Esophagus muscularis mucosa (tissue), 4 donors: ENCODE results near the gene FBXO7. TPM values are rescaled to one million over a fixed set of nuclear protein-coding genes. Genes with fewer than 3 reads are reported as not detected.

ENCODE experiments used
- DNase-seq: peaks from one replicate; pipeline ENCODE4 v3.0.0-alpha.2; 2017; ENCODE audit errors: extremely low spot score
- H3K27ac ChIP-seq, 4 donors: fragments of 200-600 bp; sonication (generic); replicated peaks in 1 of 4; 1 replicate in 3 of 4; 2 replicates in 1 of 4; pipeline ENCODE4 v1.5.1; 2016 to 2019; ENCODE audit warnings: mild to moderate bottlenecking in 1 of 4
- H3K27me3 ChIP-seq, 4 donors: fragments of 200-600 bp; sonication (generic); one replicate each; pipeline versions ENCODE4 v1.5.1 to v1.6.0; 2016 to 2019
- H3K36me3 ChIP-seq, 4 donors: fragments of 200-600 bp; sonication (generic); one replicate each; pipeline ENCODE4 v1.5.1; 2016 to 2019
- H3K4me1 ChIP-seq, 4 donors: fragments of 200-600 bp; sonication (generic); one replicate each; pipeline ENCODE4 v1.5.1; 2016 to 2019
- H3K4me3 ChIP-seq, 4 donors: fragments of 200-600 bp; sonication (generic); 1 replicate in 2 of 4; 2 replicates in 2 of 4; pipeline ENCODE4 v1.5.1; 2016 to 2019; ENCODE audit warnings: mild to moderate bottlenecking in 4 of 4, moderate library complexity in 1 of 4
- H3K9me3 ChIP-seq, 4 donors: fragments of 200-600 bp; sonication (generic); 1 replicate in 3 of 4; 2 replicates in 1 of 4; pipeline ENCODE4 v1.5.1; 2016 to 2019
- EP300 ChIP-seq: sonication (generic); formaldehyde crosslinking; IDR thresholded peaks from one replicate; pipeline ENCODE4 v1.6.1; 2017; ENCODE audit warnings: antibody characterized with exemption
- POLR2A ChIP-seq: fragments of 450-650 bp; IDR thresholded peaks from one replicate; pipeline ENCODE4 v1.6.1; 2017; ENCODE audit warnings: antibody characterized with exemption, moderate library complexity, mild to moderate bottlenecking, low read depth
- POLR2AphosphoS5 ChIP-seq, 2 donors: sonication (generic); formaldehyde crosslinking; IDR thresholded peaks; one replicate each; pipeline ENCODE4 v1.6.1; 2017; ENCODE audit warnings: antibody characterized with exemption in 2 of 2
- WGBS: methylation state at CpG from one replicate; pipeline ENCODE4 v1.1.5; 2018; 5-methylcytosine and 5-hydroxymethylcytosine counted together
- intact Hi-C: fragments of 100-400 bp; cut with DNase I; formaldehyde crosslinking; loops from one replicate; pipeline ENCODE4 v1.15.1; 2023
- total RNA-seq, 4 donors: library from RNA; depleted of rRNA; stranded (reverse); fragments of >200 nt; gene quantifications; one replicate each; pipeline versions ENCODE4 v1.1.0 to v1.2.1, GENCODE V29; 2016
- TF ChIP-seq, protein P1 (sequence below), 3 experiments: fragments of 200-600 bp in 2 of 3; fragments of 450-650 bp in 1 of 3; sonication (generic) in 2 of 3; IDR thresholded peaks; one replicate each; pipeline ENCODE4 v1.5.1; 2017 to 2019; ENCODE audit warnings: antibody characterized with exemption in 3 of 3, mild to moderate bottlenecking in 2 of 3, moderate library complexity in 1 of 3

Gene FBXO7
- total RNA-seq, 4 donors from 2014 or later: 73.6 to 91.4 (median 83.8) TPM

- Histone ChIP-seq H3K27me3 (no peaks in the 10 kb centered on the region), H3K9me3 (peaks cover 0 to 13% (median 4%) of the 10 kb centered on the region in 4 donors), H3K27ac (no peak overlapping the region), H3K4me1 (no peaks in the 10 kb centered on the region), H3K4me3 (no peak overlapping the region), H3K36me3 (peaks cover 0 to 8% (median 2%) of the 10 kb centered on the region in 4 donors)
- TF ChIP-seq, protein P1, sequence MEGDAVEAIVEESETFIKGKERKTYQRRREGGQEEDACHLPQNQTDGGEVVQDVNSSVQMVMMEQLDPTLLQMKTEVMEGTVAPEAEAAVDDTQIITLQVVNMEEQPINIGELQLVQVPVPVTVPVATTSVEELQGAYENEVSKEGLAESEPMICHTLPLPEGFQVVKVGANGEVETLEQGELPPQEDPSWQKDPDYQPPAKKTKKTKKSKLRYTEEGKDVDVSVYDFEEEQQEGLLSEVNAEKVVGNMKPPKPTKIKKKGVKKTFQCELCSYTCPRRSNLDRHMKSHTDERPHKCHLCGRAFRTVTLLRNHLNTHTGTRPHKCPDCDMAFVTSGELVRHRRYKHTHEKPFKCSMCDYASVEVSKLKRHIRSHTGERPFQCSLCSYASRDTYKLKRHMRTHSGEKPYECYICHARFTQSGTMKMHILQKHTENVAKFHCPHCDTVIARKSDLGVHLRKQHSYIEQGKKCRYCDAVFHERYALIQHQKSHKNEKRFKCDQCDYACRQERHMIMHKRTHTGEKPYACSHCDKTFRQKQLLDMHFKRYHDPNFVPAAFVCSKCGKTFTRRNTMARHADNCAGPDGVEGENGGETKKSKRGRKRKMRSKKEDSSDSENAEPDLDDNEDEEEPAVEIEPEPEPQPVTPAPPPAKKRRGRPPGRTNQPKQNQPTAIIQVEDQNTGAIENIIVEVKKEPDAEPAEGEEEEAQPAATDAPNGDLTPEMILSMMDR (IDR thresholded peaks at IDR 0.05): no peak
- TF ChIP-seq EP300 (no peak), POLR2A (no peak), POLR2AphosphoS5 (IDR thresholded peaks at IDR 0.05) (no peak)
- no peak for DNase-seq
- 66% methylated on average over 5 of the region's 5 CpGs for WGBS
- intact Hi-C loops: no loop called here
Measured at GRCh38 chr22:32522237-32522636, 47.6 kb downstream of the FBXO7 start.

- TF ChIP-seq EP300: no peak
- TF ChIP-seq, protein P1 (IDR thresholded peaks at IDR 0.05): no peak
- no peak for TF ChIP-seq POLR2A
- TF ChIP-seq POLR2AphosphoS5 (IDR thresholded peaks at IDR 0.05): no peak
- Histone ChIP-seq H3K27ac (peak overlapping the region in 2 of 4 donors; percentile 57 to 81), H3K4me1 (peaks cover 38 to 44% (median 41%) of the 10 kb centered on the region in 4 donors), H3K4me3 (no peak overlapping the region), H3K27me3 (peaks cover 0 to 13% (median 0%) of the 10 kb centered on the region in 4 donors), H3K9me3 (peaks cover 0 to 8% (median 4%) of the 10 kb centered on the region in 4 donors), H3K36me3 (no peaks in the 10 kb centered on the region)
- no peak for DNase-seq
- WGBS: 79% methylated on average over 3 of the region's 5 CpGs
- intact Hi-C loops: loop anchor here (1.0 to 5.0 kb wide), 4 partner anchors 268 to 521 kb away; no protein-coding TSS in a partner anchor
Measured at GRCh38 chr22:32527756-32528155, 53.1 kb downstream of the FBXO7 start.

DNA sequence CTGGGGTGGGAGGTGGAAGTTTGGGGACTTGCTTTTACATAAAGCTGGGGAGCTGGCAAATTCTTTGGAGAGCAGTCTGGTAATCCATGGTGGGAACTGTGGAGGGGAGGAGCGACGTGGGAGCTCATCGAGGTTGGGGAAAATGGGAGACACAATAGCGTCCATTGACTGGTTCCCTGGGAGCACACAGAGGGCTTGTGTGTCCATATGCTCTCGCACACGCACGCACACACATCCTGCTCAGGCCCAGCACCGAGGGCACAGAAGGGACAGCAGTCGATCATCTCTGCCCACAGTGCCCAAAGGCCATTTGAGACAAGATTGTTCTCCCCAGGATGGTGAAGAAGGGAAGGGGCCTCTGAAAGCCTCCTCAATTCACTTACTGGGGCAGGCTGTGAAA is 53.7 kb downstream of the FBXO7 start:
- no peak for DNase-seq
- intact Hi-C loops: loop anchor here (2.0 to 5.0 kb wide), 3 partner anchors 459 to 520 kb away; no protein-coding TSS in a partner anchor
- H3K4me3 ChIP-seq: no peak overlapping the region
- H3K36me3 ChIP-seq: no peaks in the 10 kb centered on the region
- peaks cover 0 to 15% (median 0%) of the 10 kb centered on the region in 4 donors for H3K27me3 ChIP-seq
- H3K9me3 ChIP-seq: peaks cover 0 to 8% (median 4%) of the 10 kb centered on the region in 4 donors
- TF ChIP-seq POLR2A (no peak), EP300 (no peak), POLR2AphosphoS5 (IDR thresholded peaks at IDR 0.05) (no peak)
- peaks cover 44 to 50% (median 47%) of the 10 kb centered on the region in 4 donors for H3K4me1 ChIP-seq
- 90% methylated on average over 4 of the region's 9 CpGs for WGBS
- peak overlapping the region; percentile 57 to 81 (median 75) for H3K27ac ChIP-seq

DNA sequence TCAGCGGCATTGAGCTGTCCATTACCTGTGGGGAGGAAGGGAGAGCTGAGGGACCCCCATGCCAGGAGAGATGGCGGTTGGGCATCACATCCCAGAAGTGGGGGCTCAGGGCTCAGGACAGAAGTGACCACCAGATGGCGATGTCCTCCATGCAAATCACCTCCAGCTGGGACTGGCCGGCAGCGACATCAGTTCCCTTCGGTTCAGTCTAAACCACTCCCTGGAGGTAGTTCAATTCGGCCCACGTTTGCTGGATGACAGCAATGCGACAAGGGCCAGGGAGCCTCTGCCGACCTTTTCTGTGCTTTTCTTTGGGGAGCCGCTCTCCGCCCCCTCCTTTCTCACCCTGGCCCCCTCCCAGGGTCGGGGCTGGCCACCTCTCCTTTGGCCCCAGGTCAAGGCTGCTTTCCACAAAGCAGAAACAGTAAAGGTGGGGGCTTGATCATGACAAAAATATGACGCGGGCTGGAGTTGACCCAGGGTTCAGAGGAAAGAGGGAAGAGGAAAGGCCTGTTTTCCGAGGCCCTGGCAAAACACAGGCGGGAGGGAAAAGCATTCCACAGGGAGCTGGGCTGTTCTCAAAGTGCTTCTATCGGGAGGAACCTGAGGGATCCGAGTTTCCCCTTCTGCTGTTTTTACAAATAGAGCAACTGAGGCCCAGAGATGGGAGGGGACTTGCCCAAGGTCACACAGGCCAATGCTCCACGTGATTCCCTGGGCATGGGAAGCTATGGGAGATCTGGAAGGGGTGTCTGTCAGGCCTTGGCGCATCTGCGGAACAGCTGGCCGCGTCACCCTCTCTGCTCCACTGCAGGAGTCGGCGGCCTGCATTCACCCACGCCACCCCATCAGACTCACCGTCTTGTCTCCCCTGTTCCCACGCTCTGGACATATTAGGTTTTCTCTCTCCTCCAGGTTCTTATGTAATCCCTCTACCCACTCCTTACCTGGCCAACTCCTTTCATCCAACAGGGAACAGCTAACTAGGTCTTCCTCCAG is 54.7 kb downstream of the FBXO7 start:
- Histone ChIP-seq H3K27ac (peak overlapping the region; percentile 57 to 81 (median 75)), H3K36me3 (no peaks in the 10 kb centered on the region), H3K4me1 (peaks cover 49 to 59% (median 56%) of the 10 kb centered on the region in 4 donors), H3K9me3 (peaks cover 0 to 5% (median 1%) of the 10 kb centered on the region in 4 donors), H3K4me3 (peak overlapping the region in 3 of 4 donors; percentile 15 to 24 (median 20)), H3K27me3 (peaks cover 0 to 16% (median 0%) of the 10 kb centered on the region in 4 donors)
- intact Hi-C loops: loop anchor here (2.0 to 5.0 kb wide), 3 partner anchors 458 to 520 kb away; no protein-coding TSS in a partner anchor
- WGBS: 46% methylated on average over 29 of the region's 29 CpGs
- DNase-seq: peak; percentile 98
- TF ChIP-seq POLR2AphosphoS5 (IDR thresholded peaks at IDR 0.05) (peak; percentile 50 to 52), POLR2A (no peak)
- TF ChIP-seq, protein P1 (IDR thresholded peaks at IDR 0.05): peak; percentile 86 to 91 (median 90)

DNA sequence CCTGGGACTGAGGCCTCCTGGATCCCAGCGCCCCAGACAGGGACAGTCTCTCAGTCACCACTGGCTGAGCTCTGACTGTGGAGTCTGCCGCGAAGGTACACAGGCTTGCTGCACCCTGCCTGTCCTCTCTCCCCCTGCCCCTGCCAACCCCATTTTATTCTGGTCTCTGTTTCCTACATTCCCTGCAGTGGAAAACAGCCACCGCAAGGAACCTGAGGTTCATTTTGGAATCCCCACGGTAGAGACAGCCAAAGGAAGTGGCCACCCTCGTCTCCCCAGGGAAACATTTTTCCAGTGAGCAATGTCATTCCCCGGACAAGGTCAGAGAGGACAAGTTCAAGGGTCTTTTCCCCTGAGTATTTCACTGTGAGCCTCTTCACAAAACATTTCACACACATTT is 56.6 kb downstream of the FBXO7 start:
- Histone ChIP-seq H3K36me3 (no peaks in the 10 kb centered on the region), H3K4me1 (peaks cover 58 to 77% (median 66%) of the 10 kb centered on the region in 4 donors), H3K27me3 (peaks cover 0 to 16% (median 0%) of the 10 kb centered on the region in 4 donors), H3K27ac (peak overlapping the region; percentile 57 to 81 (median 75)), H3K4me3 (no peak overlapping the region), H3K9me3 (no peaks in the 10 kb centered on the region)
- no peak for TF ChIP-seq EP300
- TF ChIP-seq POLR2AphosphoS5 (IDR thresholded peaks at IDR 0.05): peak in 1 of 2 donors; percentile 23
- intact Hi-C loops: no loop called here
- DNase-seq: no peak
- 69% methylated on average over 7 of the region's 7 CpGs for WGBS
